A673 (cell line): ENCODE results near the gene NRXN3. TPM values are rescaled to one million over a fixed set of nuclear protein-coding genes. Genes with fewer than 3 reads are reported as not detected.
A peak's percentile ranks its signal among the peaks of the same experiment; 100 is the strongest.

Experiments
- BruUV-seq: library from RNA; stranded (reverse); fragments of 400-500 nt; replicated peaks from 2 replicates; lab custom pipeline; 2021; lab: Mats Ljungman, UMichigan
- CTCF ChIA-PET: fragments of 300-600 bp; sonication (Branson Sonifier 250); formaldehyde crosslinking; loops from one replicate; lab custom pipeline; 2022; ENCODE audit warnings: antibody characterized with exemption; lab: Charles Lee
- POLR2A ChIA-PET: fragments of 300-600 bp; sonication (Branson Sonifier 250); formaldehyde crosslinking; loops from one replicate; lab custom pipeline; 2022; ENCODE audit warnings: antibody characterized with exemption; ENCODE audit not compliant: low non-redundant PET; lab: Charles Lee
- DNase-seq: peaks from one replicate; pipeline ENCODE4 v3.0.0-alpha.2; 2015; ENCODE audit warnings: low spot score
- H3K27ac ChIP-seq: fragments of 200-600 bp; sonication (generic); 2 replicates; pipeline ENCODE4 v1.5.1; 2016; ENCODE audit warnings: mixed run types, low read depth, mild to moderate bottlenecking, mixed read lengths, antibody characterized with exemption, low read length; ENCODE audit not compliant: poor library complexity, severe bottlenecking
- H3K27me3 ChIP-seq: fragments of 200-600 bp; sonication (generic); replicated peaks from 2 replicates; pipeline ENCODE4 v1.6.1; 2017; ENCODE audit warnings: mixed run types, low read depth, mild to moderate bottlenecking, mixed read lengths, antibody characterized with exemption, low read length; ENCODE audit not compliant: insufficient read depth, poor library complexity
- H3K36me3 ChIP-seq: fragments of 200-600 bp; sonication (generic); 2 replicates; pipeline ENCODE4 v1.6.1; 2016; ENCODE audit warnings: mixed run types, mild to moderate bottlenecking, mixed read lengths, antibody characterized with exemption, low read length; ENCODE audit not compliant: insufficient read depth, poor library complexity, severe bottlenecking
- H3K4me1 ChIP-seq: fragments of 200-600 bp; sonication (generic); 2 replicates; pipeline ENCODE4 v1.6.1; 2017; ENCODE audit warnings: mixed run types, mild to moderate bottlenecking, mixed read lengths, antibody characterized with exemption, low read length; ENCODE audit not compliant: insufficient read depth, poor library complexity, severe bottlenecking
- H3K4me3 ChIP-seq: fragments of 200-600 bp; sonication (generic); 2 replicates; pipeline ENCODE4 v1.5.1; 2016; ENCODE audit warnings: low read depth, mixed run types, mild to moderate bottlenecking, mixed read lengths, low read length; ENCODE audit not compliant: poor library complexity, severe bottlenecking
- H3K9me3 ChIP-seq: fragments of 200-600 bp; sonication (generic); 2 replicates; pipeline ENCODE4 v1.6.1; 2016; ENCODE audit warnings: mixed run types, low read depth, mild to moderate bottlenecking, mixed read lengths, antibody characterized with exemption, low read length; ENCODE audit not compliant: poor library complexity, severe bottlenecking
- CTCF ChIP-seq: fragments of 300-800, 200-600 bp; sonication (generic); conservative IDR thresholded peaks from 2 replicates; pipeline ENCODE4 v1.5.1; 2017; ENCODE audit warnings: low read depth, mild to moderate bottlenecking, antibody characterized with exemption, low read length, moderate library complexity, mixed read lengths
- EZH2 ChIP-seq: fragments of 200-600 bp; sonication (generic); IDR thresholded peaks from 2 replicates; pipeline ENCODE4 v1.6.1; 2017; ENCODE audit warnings: borderline replicate concordance, low read depth, mild to moderate bottlenecking, mixed read lengths, antibody characterized with exemption, low read length; ENCODE audit not compliant: poor library complexity, severe bottlenecking
- intact Hi-C: fragments of 100-400 bp; cut with micrococcal nuclease; formaldehyde crosslinking; loops from one replicate; pipeline ENCODE4 v1.10.0; 2022; ENCODE audit not compliant: unreplicated experiment
- total RNA-seq: library from RNA; stranded (reverse); gene quantifications from 2 replicates; pipeline ENCODE4 v1.2.3, GENCODE V29; 2021

Gene NRXN3
- total RNA-seq, 1 experiment from 2014 or later, result 0.21 TPM

DNA sequence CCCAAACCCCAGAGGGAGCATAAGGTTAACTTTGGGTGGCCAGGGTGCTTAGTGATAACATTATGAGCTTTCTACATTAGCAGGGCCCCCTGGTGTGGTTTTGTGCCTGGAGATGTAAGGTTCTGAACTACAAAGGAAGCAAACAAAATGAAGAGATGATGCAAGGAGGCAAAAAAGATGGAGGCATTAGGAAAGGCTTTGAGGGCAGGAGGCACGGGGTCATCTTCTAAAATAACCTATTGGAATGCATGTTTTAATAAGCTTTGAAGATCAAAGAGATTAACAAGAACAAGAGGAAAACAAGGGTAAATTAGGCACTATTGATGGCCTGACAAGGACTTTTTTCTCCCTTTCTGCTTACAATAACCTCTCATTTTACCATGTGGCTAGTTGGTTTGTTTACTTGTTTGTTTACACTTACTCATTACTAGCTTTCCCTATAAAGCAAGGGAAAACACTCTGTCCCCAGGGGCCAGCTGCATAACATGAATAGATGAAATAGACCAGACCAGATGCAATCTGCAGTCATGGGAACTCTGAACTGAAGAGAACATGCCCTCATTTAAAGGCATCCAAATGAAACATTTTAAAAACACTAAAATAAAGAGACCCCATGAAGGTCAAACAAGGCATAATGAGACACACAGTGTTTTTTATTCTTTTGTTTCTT lies 1650.8 kb downstream of the NRXN3 start:
- POLR2A ChIA-PET, result no interaction called here
- CTCF ChIA-PET, result no interaction called here
- BruUV-seq, result no TSS peak
- no peaks in the 10 kb centered on the region for H3K36me3 ChIP-seq
- H3K27ac ChIP-seq, result no peak overlapping the region
- H3K4me3 ChIP-seq, result no peak overlapping the region
- no peaks in the 10 kb centered on the region for H3K9me3 ChIP-seq
- no peak for DNase-seq
- no peak for TF ChIP-seq EZH2
- no peak for TF ChIP-seq CTCF
- peaks cover 13% of the 10 kb centered on the region for H3K4me1 ChIP-seq
- intact Hi-C loops, result no loop called here
- H3K27me3 ChIP-seq, result no peaks in the 10 kb centered on the region

DNA sequence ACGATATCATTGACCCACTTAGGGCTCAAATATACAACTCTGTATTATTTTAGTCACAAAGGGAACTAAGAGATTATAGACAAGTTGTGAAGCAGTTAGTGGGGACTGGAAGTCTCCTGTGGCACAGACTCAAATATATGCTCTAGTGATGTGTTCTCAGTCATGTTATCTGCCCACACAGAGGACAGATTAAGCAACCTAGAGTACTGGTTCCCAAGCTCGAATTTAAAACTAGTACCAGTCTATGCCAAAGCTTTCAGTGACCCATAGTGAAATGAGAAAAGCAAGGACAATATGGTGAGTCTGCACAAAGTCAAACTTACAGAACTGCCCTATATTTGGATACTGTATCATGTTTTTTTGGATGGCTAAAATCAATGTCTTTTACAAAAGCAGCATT lies 1651.9 kb downstream of the NRXN3 start:
- intact Hi-C loops, result no loop called here
- Histone ChIP-seq H3K4me3 (no peak overlapping the region), H3K27ac (no peak overlapping the region), H3K27me3 (no peaks in the 10 kb centered on the region), H3K9me3 (no peaks in the 10 kb centered on the region), H3K36me3 (no peaks in the 10 kb centered on the region), H3K4me1 (peaks cover 13% of the 10 kb centered on the region)
- DNase-seq, result no peak
- BruUV-seq, result no TSS peak
- TF ChIP-seq EZH2, result no peak
- no peak for TF ChIP-seq CTCF
- POLR2A ChIA-PET, result no interaction called here
- CTCF ChIA-PET, result no interaction called here

GRCh38 chr14:79825046-79825521 lies 1654.9 kb downstream of the NRXN3 start:
- no peak overlapping the region for H3K27ac ChIP-seq
- H3K4me3 ChIP-seq, result no peak overlapping the region
- intact Hi-C loops, result no loop called here
- no peaks in the 10 kb centered on the region for H3K27me3 ChIP-seq
- ChIA-PET CTCF (interaction anchor here (0.6 kb wide), 1 partner anchor 993 kb away, joined by 7 read pairs; no protein-coding TSS in a partner anchor), POLR2A (no interaction called here)
- H3K4me1 ChIP-seq, result peaks cover 26% of the 10 kb centered on the region
- no peaks in the 10 kb centered on the region for H3K9me3 ChIP-seq
- no peaks in the 10 kb centered on the region for H3K36me3 ChIP-seq
- TF ChIP-seq CTCF, result no peak
- no peak for TF ChIP-seq EZH2
- BruUV-seq, result no TSS peak
- peak; percentile 59 for DNase-seq
